ENCODE measurements around the gene DNAJC8.

DNAJC8 gene

DNA sequence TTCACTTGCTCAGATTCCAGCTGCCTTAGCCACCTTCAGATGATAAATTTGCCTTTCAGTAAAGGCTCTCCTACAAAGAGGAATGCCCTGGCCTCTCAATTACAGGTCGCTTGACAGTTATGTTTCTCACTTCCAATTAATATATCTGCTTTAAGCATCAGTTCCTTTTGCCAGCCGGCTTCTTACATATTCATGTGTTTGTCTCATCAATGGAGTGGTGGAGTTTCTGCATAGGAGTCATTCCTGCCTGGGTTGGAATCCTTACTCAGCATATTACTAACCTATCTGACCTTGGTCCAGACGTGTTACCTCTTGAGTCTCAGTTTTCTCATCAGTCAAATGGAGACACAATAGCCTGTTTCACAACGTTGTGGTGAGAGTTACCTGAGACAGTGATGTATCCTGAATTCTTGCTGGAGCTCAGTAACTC lies 17.1 kb upstream of the DNAJC8 start:
- DNase-seq (ENCODE audit: low read depth in 2 of 2) = no peak

DNA sequence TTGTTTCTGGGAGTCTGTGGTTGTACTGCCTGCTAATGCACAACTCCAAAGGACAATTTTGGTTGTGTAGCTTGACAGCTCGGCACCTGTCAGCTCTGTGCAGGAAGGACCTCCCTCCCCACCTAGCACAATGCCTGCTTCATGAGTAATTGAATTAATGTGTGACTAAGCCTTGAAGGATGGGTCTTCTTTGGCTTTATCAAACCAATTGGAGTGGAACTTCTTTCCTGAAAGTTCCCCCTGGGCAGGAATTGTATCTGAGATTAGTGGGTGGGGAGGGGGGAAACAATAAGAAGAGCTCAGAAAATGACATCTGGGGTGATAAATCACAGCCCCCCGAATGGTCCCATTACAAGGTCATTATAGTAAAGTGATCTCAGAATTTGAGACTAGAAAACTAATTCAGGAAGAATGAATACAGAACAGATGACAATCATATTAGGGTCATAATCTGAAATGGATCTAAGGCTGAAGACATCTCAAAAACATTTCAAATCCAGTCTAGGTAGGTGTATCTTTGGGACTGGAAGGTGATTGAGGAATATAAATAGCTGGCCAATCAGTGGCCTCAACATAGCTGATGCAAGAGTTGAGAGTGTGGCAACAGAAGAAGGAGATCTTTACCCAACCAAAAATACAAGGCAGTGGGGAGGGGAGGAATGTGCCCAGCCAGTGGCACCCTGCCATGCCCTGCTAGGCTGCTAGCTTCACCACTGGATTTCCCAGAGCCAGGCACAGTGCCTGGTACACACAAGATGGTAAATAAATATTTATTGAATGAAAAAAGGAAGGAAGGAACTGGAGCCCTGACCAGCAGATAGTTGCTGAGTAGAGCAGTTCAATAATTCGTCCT lies 16.4 kb upstream of the DNAJC8 start:
- no peak for DNase-seq (ENCODE audit: low read depth in 2 of 2)

DNA sequence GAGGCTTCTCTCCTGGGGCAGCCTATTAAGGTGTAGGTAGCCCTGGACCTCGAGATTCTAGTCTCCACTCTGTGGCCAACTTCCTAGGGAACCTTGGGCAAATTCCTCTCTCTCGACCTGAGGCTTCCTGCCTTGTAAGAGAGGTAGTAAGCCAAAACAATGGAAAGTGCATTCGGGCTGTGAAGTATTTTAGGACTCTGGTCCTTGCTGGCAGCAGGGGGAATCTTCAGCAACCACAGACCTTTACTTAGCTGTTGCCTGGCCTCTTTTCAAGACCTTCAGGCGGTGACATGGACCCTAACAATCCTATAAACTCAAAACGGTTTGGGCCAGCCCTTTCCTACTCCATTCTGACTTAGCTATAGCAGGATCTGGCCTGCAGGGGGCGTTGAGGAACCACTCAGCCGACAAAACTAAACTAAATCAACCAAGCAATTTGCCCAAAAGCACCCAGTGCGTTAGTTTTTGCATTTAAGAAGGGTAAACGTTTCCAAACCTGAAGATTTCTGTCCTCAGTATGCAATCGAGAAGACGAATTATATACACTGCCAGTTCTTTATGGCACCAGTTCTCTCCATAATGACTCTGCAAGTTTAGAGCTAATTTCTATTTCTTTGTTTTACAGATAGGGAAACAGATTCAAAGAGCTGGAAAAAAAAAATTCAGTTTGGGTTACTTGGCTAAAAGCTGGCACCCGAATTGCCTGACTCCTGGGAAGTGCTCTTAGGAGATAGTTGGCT lies 15.6 kb upstream of the DNAJC8 start:
- DNase-seq (ENCODE audit: low read depth in 2 of 2) = peak; percentile 59 to 66

DNA sequence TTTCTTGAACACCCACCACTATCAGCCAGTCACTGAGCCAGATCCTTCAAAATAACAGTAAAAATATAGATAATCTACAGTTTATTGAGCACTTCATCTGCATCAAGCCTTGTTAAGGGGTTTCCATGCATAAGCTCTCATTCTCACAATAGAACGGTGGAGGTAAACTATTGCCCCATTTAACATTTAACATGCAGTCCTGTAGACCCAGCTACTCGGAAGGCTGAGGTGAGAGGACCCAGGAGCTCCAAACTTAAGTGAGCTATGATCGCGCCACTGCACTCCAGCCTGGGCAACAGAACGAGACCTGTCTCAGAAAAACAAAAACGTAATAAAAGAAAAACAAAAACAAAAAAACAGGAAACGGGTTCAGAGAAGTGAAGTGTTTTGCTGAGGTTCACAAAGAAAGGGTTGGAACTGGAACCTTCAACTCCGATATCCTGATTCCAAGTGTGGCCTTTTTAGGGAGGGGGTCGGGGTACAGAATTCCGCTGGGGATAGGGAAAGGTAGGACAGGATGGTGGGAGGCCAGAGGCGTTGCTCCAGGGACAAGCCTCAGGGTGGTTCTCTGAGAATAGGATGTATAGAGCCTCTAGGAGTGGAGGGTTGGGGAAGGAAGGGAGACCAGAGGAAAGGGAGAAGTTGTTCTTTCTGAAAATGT lies 14.9 kb upstream of the DNAJC8 start:
- DNase-seq (ENCODE audit: low read depth in 2 of 2) = no peak

DNA sequence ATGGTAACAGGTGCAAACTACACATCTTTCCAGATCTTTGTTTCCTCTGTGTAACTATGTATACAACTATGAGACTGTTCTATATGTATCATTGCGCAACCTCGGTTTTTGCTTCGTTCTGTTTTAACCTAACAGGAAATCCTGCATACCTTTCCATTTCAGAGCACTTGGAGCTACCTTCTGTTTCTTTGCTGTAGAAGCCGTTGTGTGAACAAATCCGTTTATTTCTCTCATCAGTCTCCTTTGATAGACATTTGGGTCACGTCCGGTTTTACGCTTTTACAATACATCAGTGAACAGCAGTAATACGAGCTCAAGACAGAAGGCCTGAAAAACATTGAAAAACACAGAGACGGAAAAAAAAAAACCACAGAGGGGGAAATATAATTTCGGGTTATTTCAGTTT lies 13.6 kb upstream of the DNAJC8 start:
- no peak for DNase-seq (ENCODE audit: low read depth in 2 of 2)

DNA sequence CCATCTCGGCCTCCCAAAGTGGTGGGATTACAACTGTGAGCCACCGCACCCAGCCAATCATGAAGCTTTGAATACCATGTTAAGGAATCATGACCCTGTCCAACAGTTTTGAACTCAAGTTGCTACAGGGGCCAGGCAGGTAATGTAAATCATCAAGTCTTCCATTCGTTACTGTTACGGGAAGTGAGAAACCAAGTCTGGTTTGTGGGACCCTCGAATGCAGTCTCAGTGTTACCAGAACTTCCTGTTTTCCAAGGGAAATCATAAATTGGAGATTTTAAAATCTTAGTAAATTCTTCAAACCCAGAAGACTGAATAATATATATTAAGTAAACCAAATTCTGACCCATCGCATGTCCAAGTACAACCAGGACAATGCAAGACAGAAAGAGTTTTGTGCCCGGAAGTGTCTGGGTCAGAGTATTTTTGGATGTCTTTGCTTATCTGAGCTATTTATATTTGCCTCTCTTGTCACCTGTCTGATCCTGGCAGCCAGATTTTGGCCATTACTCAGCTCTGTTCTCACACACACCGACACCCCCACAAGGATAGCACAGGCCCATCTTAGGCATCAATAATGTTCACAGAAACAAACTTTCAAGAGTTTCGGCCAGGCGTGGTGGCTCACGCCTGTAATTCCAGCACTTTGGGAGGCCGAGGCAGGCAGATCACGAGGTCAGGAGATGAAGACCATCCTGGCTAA lies 11.9 kb upstream of the DNAJC8 start:
- no peak for DNase-seq (ENCODE audit: low read depth in 2 of 2)

DNA sequence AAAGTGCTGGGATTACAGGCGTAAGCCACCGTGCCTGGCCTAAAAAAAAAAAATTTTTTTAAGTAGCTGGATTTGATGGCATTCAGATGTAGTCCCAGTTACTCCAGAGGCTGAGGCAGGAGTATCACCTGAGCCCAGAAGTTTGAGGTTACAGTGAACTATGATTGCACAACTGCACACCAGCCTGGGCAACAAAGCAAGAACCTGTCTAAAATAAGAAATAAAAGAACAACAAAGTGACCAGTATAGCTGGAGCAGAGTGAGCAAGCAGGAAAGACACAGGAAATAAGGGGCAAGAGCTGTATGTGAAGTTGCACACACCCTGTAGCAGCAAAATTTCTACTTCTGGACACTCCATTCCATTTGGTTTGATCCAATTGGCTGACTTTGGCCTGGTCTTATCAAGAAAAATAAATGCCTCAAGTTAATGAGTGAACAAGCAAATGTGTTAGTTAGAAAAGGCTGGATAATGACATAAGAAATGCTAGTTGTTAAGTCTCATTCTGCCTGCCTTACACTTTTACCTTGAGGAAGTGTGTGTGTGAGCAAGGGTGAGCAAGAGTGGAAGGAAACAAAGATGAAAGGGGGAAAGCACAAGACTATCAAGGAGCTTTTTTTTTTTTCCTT lies 11.0 kb upstream of the DNAJC8 start:
- no peak for DNase-seq (ENCODE audit: low read depth in 2 of 2)

DNA sequence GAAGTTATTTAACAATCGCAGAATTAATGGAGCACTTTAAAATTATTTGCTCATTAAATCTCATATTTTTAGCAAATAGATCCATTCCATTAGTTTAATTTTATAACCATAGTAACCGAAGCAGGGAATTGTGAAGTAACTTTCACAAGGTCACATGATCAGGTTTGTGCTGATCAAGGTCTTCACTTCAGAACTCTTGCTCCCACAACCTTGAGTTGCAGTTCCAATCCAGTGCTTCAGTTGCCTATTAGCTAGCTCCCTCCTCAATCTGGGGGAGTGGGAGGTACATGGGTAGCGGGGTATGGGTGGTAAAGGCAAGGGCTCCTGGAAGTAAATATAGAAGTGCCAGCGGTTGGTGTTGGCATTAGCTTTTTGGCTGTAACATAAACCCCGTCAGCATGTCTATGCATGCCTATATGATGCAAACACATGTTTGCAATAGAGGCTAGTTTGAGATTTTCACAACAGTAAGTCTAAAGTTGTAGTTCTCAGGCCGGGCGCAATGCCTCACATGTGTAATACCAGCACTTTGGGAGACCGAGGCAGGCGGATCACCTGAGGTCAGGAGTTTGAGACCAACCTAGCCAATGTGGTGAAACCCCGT lies 8.9 kb upstream of the DNAJC8 start:
- no peak for DNase-seq (ENCODE audit: low read depth in 2 of 2)

DNA sequence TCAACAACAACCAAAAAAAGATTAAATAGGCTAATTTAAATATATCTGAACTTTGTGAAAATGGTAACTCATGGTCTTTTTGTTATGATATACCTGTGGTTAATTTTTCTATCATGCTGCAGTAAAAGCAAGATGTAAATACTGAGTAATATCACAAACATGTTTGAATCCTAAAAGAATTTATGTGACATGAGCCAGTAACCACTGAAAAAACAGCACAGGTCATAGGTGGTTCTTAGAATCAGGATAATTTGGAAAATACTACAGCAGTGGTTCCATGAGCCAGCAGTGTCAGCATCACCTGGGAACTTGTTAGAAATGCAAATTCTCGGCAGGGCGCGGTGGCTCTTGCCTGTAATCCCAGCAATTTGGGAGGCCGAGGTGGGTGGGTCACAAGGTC lies 7.2 kb upstream of the DNAJC8 start:
- DNase-seq (ENCODE audit: low read depth in 2 of 2) = no peak

DNA sequence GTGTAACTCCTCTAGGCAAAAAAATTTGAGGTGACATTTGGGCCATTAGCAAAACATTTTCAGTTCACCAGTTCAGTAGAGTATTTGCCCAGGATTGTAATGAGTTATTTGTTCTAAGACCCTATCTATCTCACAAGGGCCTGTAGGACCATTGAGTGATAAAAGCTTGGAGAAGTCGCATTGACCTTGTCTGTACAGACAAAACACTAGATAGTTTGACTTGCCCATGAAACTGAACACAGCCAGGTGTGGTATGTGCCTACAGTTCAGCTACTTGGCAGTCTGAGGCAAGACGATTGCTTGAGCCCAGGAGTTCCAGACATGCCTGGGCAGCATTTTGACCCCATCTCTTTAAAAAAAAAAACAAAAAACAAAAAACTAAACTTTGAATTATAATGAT lies 6.2 kb upstream of the DNAJC8 start:
- no peak for DNase-seq (ENCODE audit: low read depth in 2 of 2)

DNA sequence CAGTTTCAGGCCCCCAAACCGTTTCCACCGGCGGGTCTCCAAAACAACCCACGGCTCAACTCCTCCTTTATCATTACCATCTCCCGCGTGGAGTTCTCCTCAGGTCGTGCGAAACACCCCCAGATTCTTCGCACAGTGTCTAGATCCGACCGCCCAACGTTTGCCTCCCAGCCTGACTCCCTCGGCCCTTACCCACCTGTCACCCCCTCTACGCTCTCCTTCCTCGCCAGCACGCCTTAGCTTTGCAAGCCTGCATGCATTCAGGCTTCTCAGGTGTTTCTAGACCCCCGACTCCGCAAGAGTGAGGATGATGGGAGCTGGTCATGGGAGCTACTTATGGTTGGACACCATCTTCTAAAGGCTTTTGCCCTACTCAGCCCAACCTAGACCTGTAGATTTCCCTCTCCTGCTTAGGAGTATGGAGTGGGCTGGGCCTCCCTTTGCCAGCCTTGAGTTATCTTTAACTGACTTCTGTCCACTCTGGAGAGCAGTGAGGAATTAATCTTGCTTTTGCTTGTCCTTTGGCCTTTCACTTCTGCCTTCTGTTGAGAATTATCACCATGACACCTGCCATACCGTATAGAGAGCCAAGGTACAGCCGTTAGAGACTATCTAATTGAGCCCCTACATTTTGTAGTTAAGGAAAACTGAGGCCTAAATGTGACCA lies 4.0 kb upstream of the DNAJC8 start:
- DNase-seq (ENCODE audit: low read depth in 2 of 2) = no peak

DNA sequence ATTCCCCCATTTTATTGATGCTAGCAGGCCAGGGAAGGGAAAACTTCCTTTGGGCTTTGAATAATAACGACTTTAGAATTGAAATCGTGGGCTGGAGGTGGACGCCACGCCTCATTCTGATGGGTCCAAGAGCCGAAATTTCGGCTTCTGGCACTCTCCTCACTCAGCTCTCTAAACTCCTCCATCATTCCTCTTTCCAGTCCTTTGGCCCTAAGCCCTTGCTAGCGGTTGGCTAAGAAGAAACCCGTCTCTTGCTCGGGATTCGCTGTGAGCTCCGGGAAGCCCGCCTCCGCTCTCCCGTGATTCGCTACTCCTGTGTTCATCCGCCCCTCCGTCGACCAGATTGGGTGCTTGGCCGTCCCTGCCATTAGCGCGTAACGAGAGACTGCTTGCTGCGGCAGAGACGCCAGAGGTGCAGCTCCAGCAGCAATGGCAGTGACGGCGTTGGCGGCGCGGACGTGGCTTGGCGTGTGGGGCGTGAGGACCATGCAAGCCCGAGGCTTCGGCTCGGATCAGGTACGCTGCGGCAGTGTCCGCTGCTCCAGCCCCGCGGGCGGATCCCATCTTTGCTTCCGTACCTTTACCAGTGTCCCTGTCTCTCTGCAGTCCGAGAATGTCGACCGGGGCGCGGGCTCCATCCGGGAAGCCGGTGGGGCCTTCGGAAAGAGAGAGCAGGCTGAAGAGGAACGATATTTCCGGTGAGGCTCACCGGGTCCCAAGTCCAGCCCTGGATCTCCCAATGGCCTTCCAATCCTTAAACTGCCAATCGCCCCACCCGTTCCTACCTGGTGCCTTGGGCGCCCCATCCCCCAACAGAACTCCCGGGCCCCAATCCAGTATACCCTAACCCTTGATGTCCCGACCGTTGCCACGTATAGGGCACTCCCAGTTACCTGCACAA lies 3.2 kb upstream of the DNAJC8 start, which contains the start of gene ATP5IF1:
TSS of gene ATP5IF1 (plus strand) at position 370 of the 901 bp plus-strand sequence. CDS start at position 430, 60 bp downstream.
- DNase-seq (ENCODE audit: low read depth in 2 of 2) = peak; percentile 81 to 88

DNA sequence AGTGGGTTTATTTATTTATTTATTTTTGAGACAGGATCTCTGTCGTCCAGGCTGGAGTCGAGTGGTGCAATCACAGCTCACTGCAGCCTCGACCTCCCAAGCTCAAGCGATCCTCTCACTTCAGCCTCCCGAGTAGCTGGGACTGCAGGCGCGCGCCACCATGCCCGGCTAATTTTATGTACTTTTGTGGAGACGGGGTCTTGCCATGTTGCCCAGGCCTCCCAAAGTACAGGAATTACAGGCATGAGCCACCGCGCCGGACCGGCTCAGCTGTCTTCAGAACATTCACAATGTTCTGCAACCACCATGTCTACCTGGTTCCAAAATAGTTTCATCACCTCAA lies 406 bp upstream of the DNAJC8 start:
- DNase-seq (ENCODE audit: low read depth in 2 of 2) = no peak

DNA sequence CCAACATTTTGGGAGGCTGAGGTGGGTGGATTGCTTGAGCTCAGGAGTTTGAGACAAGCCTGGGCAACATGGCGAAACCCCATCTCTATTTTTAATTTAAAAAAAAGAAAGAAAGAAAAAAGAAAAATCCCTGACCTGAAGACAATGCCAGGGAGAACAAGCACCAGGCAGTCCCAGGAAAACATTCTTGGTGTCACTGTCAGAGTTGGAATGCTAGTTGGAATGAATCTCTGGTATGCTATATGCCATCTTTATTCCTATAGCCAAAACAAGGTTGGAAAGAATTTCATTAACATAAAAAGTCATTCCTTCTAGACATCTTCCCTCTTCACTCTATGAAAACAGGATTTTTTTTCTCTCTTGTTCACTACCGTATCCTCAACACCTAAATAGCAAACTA lies 2.8 kb downstream of the DNAJC8 start:
- DNase-seq (ENCODE audit: low read depth in 2 of 2) = no peak

DNA sequence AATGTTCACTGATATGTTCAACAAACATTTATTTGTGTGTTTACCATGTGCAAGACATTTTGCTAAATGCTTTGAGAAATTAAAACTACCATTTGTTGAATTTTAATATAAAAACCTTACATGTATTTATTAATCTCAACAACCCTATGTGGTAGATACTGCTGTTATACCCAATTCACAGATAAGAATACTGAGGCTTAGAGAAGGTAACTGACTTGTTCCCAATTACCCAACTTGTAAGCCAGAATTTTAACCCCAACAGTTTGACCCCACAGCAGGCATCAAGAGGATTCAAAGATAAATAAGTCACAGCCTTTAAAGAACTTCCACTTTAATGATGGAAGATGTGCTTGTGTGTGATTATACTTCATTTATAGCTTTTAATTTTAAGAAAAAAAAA lies 3.7 kb downstream of the DNAJC8 start:
- DNase-seq (ENCODE audit: low read depth in 2 of 2) = no peak

DNA sequence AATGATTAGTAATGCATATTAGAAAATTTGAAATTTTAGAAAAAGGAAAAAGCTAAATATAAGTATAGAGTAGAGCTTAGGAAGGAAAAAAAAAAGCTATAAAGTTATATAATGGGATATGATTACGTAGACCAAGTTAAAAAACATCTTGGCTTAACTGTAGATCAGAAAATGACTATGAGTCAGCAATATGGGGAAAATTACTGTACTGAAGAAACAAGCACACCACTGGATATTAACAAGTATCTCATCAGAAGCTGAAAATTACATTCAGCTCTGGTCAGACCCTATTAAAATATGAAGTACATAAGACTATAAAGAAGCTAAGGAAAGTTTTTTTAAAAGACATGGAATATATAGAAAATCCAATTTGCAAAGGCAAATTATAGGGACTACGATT lies 19.5 kb downstream of the DNAJC8 start:
- DNase-seq (ENCODE audit: low read depth in 2 of 2) = no peak

DNA sequence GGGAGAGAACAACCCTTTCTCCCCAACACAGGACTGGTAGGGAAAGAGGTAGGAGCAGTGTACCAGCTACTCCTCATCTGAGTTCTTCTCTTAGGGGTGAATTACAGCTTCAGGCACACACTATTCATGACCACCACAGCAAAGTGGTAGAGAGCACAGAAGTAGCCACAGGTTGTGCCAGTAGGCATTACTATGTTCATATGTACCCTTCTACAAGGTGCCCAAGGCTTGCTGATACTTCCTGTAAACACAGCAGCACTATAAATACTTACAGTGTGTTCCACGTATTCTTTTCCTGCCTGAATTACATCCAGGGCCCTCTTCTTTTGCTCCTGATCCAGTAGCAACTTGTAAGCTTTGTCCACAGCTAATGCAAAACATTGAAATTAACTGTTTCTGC lies 23.1 kb downstream of the DNAJC8 start:
- DNase-seq (ENCODE audit: low read depth in 2 of 2) = no peak

DNA sequence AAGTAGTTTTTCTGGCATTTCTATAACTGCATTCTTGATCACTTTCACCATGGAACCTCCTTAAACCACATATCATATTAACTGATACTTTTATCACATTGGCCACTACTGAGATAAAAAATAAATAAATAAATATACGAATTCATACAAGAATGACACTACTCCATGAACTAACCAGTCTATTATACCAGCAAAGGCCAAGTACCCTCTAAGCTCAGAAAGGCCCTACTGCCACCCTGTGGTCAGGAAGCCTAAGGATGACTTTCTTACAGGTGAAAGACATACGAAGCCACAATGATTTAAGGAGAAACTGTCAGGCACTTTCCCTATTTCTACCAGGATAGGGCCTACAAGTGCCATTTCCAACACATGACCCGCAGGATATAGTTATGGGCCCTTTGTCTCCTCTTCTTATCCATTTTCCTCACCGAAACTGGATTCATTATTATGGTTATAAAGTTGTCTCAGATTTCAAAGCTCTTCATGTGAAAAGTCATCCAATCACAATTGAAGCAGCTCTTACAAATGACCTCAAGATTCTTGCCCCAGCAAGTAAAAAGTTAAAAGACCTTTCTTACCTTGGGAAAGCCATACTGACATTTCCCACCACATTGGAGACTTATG lies 23.9 kb downstream of the DNAJC8 start:
- peak in 1 of 2 donors; percentile 35 for DNase-seq (ENCODE audit: low read depth in 2 of 2)

DNA sequence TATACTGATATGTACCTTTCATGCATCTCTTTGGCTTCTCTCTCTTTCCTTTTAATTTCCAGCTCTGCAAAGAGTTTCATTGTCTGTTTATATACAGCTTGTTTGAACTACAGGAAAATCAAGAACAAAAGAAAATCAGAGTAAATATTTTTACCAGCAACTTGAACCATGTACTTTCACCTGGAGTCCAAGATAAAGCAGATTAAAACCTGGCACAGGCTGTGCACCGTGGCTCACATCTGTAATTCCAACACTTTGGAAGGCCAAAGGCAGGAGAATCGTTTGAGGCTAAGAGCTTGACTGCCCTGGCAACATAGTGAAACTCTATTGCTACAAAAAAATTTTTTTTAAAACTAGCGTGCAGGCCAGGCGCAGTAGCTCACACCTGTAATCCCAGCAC lies 27.6 kb downstream of the DNAJC8 start:
- DNase-seq (ENCODE audit: low read depth in 2 of 2) = no peak

All from stimulated activated CD8-positive, alpha-beta memory T cell treated with anti-CD3 and anti-CD28 coated beads, Interleukin-2, amount 100 ng/mL, for 1 hour (primary cell).